ENCODE data around the gene SLC34A2.

DNA sequence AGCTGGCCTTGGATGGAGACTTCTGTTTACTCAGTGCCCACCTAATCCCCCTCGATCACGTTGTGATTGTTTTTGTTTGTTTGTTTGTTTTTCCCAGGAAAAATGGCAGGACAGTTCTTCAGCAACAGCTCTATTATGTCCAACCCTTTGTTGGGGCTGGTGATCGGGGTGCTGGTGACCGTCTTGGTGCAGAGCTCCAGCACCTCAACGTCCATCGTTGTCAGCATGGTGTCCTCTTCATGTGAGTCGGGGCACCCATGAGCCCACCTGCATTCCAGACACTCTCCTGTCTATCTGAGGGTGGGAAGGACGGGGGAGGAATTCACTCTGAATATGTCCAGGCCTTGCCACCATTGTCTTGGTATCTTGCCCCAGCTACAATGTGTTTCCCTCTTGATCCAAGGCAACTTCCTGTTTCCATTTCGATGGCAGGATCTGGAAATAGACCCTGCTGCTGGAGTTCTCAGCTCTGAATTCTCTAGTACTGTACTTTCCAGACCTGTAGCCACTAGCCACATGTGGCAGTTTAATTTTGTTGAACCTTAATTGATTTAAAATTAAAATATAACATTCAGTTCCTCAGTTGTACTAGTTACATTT is 10.5 kb downstream of the SLC34A2 start:
- TF ChIP-seq CTCF (IDR thresholded peaks at IDR 0.05; ENCODE audit: insufficient read depth, low read depth, low read length) (no peak), EZH2 (IDR thresholded peaks at IDR 0.05; ENCODE audit: insufficient read depth, low read length) (no peak)
